Activated T-cell treated with anti-CD3 and anti-CD28 coated beads, Interleukin-2, amount 50 U/mL, for 72 hours (primary cell): ENCODE measurements around the gene SH3TC2. TPM values are rescaled to one million over a fixed set of nuclear protein-coding genes. Genes with fewer than 3 reads are reported as not detected.

Experiments
- ATAC-seq, 2 donors: fragments of 150-1000 bp; cut with Tn5 transposase; replicated peaks in 1 of 2; 2 replicates each; pipeline ENCODE4 v1.10.0; 2021; ENCODE audit warnings: moderate library complexity in 2 of 2, mild to moderate bottlenecking in 1 of 2
- DNase-seq, 2 donors: peaks; one replicate each; pipeline ENCODE4 v3.0.0; 2021 to 2022; ENCODE audit warnings: mixed read lengths in 1 of 2
- H3K27ac Mint-ChIP-seq: one replicate; pipeline ENCODE4 v1.8.0; 2022; ENCODE audit warnings: mild to moderate bottlenecking, moderate library complexity, mixed read lengths
- H3K27me3 Mint-ChIP-seq: one replicate; pipeline ENCODE4 v1.8.0; 2022; ENCODE audit warnings: low read depth, mixed read lengths
- H3K36me3 Mint-ChIP-seq, 2 donors: one replicate each; pipeline ENCODE4 v1.8.0; 2022; ENCODE audit warnings: mixed read lengths in 2 of 2, mild to moderate bottlenecking in 1 of 2; ENCODE audit not compliant: insufficient read depth in 2 of 2
- H3K4me1 Mint-ChIP-seq: one replicate; pipeline ENCODE4 v1.8.0; 2022; ENCODE audit warnings: low read depth, mixed read lengths
- H3K4me3 Mint-ChIP-seq, 2 donors: one replicate each; pipeline ENCODE4 v1.8.0; 2022; ENCODE audit warnings: mild to moderate bottlenecking in 2 of 2, mixed read lengths in 2 of 2, moderate library complexity in 2 of 2
- H3K9me3 Mint-ChIP-seq, 2 donors: one replicate each; pipeline ENCODE4 v1.8.0; 2022; ENCODE audit warnings: mixed read lengths in 2 of 2
- total RNA-seq, 2 donors: library from RNA; stranded (reverse); gene quantifications; one replicate each; pipeline ENCODE4 v1.2.3, GENCODE V29; 2022

SH3TC2 gene
- total RNA-seq, 2 donors from 2014 or later, result 0.24 TPM; not detected in 1

GRCh38 chr5:149049371-149049781 lies 13.5 kb downstream of the SH3TC2 start:
- Mint-ChIP-seq H3K9me3 (no peaks in the 10 kb centered on the region), H3K27me3 (no peaks in the 10 kb centered on the region), H3K36me3 (no peaks in the 10 kb centered on the region), H3K27ac (no peak overlapping the region), H3K4me1 (no peaks in the 10 kb centered on the region), H3K4me3 (no peak overlapping the region)
- ATAC-seq, result no peak
- no peak for DNase-seq

GRCh38 chr5:149048811-149049210 lies 14.1 kb downstream of the SH3TC2 start:
- DNase-seq (no peak), ATAC-seq (no peak)
- Mint-ChIP-seq H3K4me3 (no peak overlapping the region), H3K9me3 (no peaks in the 10 kb centered on the region), H3K27me3 (no peaks in the 10 kb centered on the region), H3K36me3 (no peaks in the 10 kb centered on the region), H3K4me1 (no peaks in the 10 kb centered on the region), H3K27ac (no peak overlapping the region)

GRCh38 chr5:149047462-149047861 lies 15.4 kb downstream of the SH3TC2 start:
- Mint-ChIP-seq H3K9me3 (no peaks in the 10 kb centered on the region), H3K4me1 (no peaks in the 10 kb centered on the region), H3K27ac (no peak overlapping the region), H3K4me3 (no peak overlapping the region), H3K27me3 (no peaks in the 10 kb centered on the region), H3K36me3 (no peaks in the 10 kb centered on the region)
- ATAC-seq (no peak), DNase-seq (no peak)

- ATAC-seq (no peak), DNase-seq (no peak)
- no peak overlapping the region for H3K4me3 Mint-ChIP-seq
- H3K27me3 Mint-ChIP-seq, result no peaks in the 10 kb centered on the region
- no peaks in the 10 kb centered on the region for H3K36me3 Mint-ChIP-seq
- H3K9me3 Mint-ChIP-seq, result no peaks in the 10 kb centered on the region
- H3K27ac Mint-ChIP-seq, result no peak overlapping the region
- no peaks in the 10 kb centered on the region for H3K4me1 Mint-ChIP-seq
These were observed 16.5 kb downstream of the SH3TC2 start for GRCh38 chr5:149046196-149046829.

GRCh38 chr5:149045089-149045460 lies 17.8 kb downstream of the SH3TC2 start:
- H3K4me3 Mint-ChIP-seq, result no peak overlapping the region
- no peaks in the 10 kb centered on the region for H3K36me3 Mint-ChIP-seq
- H3K4me1 Mint-ChIP-seq, result no peaks in the 10 kb centered on the region
- DNase-seq, result no peak
- no peak for ATAC-seq
- H3K9me3 Mint-ChIP-seq, result no peaks in the 10 kb centered on the region
- H3K27ac Mint-ChIP-seq, result no peak overlapping the region
- no peaks in the 10 kb centered on the region for H3K27me3 Mint-ChIP-seq

GRCh38 chr5:149044453-149045088 lies 18.3 kb downstream of the SH3TC2 start:
- H3K4me3 Mint-ChIP-seq, result no peak overlapping the region
- ATAC-seq (no peak), DNase-seq (no peak)
- no peaks in the 10 kb centered on the region for H3K9me3 Mint-ChIP-seq
- no peaks in the 10 kb centered on the region for H3K27me3 Mint-ChIP-seq
- peak overlapping the region; percentile 24 for H3K27ac Mint-ChIP-seq
- H3K36me3 Mint-ChIP-seq, result no peaks in the 10 kb centered on the region
- H3K4me1 Mint-ChIP-seq, result no peaks in the 10 kb centered on the region

GRCh38 chr5:149043641-149044040 lies 19.2 kb downstream of the SH3TC2 start:
- H3K27ac Mint-ChIP-seq, result no peak overlapping the region
- no peaks in the 10 kb centered on the region for H3K27me3 Mint-ChIP-seq
- H3K36me3 Mint-ChIP-seq, result no peaks in the 10 kb centered on the region
- ATAC-seq (no peak), DNase-seq (no peak)
- H3K4me3 Mint-ChIP-seq, result no peak overlapping the region
- H3K9me3 Mint-ChIP-seq, result no peaks in the 10 kb centered on the region
- H3K4me1 Mint-ChIP-seq, result no peaks in the 10 kb centered on the region

GRCh38 chr5:149042865-149043264 lies 20.0 kb downstream of the SH3TC2 start:
- Mint-ChIP-seq H3K9me3 (no peaks in the 10 kb centered on the region), H3K27ac (no peak overlapping the region), H3K27me3 (peaks cover 5% of the 10 kb centered on the region), H3K4me1 (peaks cover 4% of the 10 kb centered on the region), H3K4me3 (no peak overlapping the region), H3K36me3 (no peaks in the 10 kb centered on the region)
- DNase-seq, result no peak
- no peak for ATAC-seq

- ATAC-seq, result no peak
- no peaks in the 10 kb centered on the region for H3K36me3 Mint-ChIP-seq
- no peak for DNase-seq
- no peak overlapping the region for H3K27ac Mint-ChIP-seq
- no peaks in the 10 kb centered on the region for H3K9me3 Mint-ChIP-seq
- H3K4me1 Mint-ChIP-seq, result peaks cover 20% of the 10 kb centered on the region
- H3K27me3 Mint-ChIP-seq, result peaks cover 17% of the 10 kb centered on the region
- no peak overlapping the region for H3K4me3 Mint-ChIP-seq
These were observed 21.6 kb downstream of the SH3TC2 start for GRCh38 chr5:149041242-149041641.

- H3K9me3 Mint-ChIP-seq, result no peaks in the 10 kb centered on the region
- H3K27me3 Mint-ChIP-seq, result peaks cover 17% of the 10 kb centered on the region
- DNase-seq (no peak), ATAC-seq (no peak)
- H3K27ac Mint-ChIP-seq, result no peak overlapping the region
- no peak overlapping the region for H3K4me3 Mint-ChIP-seq
- no peaks in the 10 kb centered on the region for H3K36me3 Mint-ChIP-seq
- H3K4me1 Mint-ChIP-seq, result peaks cover 28% of the 10 kb centered on the region
These were observed 22.4 kb downstream of the SH3TC2 start for GRCh38 chr5:149040421-149040820.

- H3K4me3 Mint-ChIP-seq, result no peak overlapping the region
- DNase-seq, result no peak
- H3K27ac Mint-ChIP-seq, result no peak overlapping the region
- H3K4me1 Mint-ChIP-seq, result peaks cover 32% of the 10 kb centered on the region
- H3K9me3 Mint-ChIP-seq, result no peaks in the 10 kb centered on the region
- no peak for ATAC-seq
- H3K36me3 Mint-ChIP-seq, result no peaks in the 10 kb centered on the region
- H3K27me3 Mint-ChIP-seq, result peaks cover 17% of the 10 kb centered on the region
These were observed 23.4 kb downstream of the SH3TC2 start for GRCh38 chr5:149039506-149039905.

- ATAC-seq (no peak), DNase-seq (no peak)
- no peak overlapping the region for H3K27ac Mint-ChIP-seq
- H3K27me3 Mint-ChIP-seq, result peaks cover 17% of the 10 kb centered on the region
- no peaks in the 10 kb centered on the region for H3K9me3 Mint-ChIP-seq
- no peak overlapping the region for H3K4me3 Mint-ChIP-seq
- peaks cover 32% of the 10 kb centered on the region for H3K4me1 Mint-ChIP-seq
- H3K36me3 Mint-ChIP-seq, result no peaks in the 10 kb centered on the region
These were observed 24.4 kb downstream of the SH3TC2 start for GRCh38 chr5:149038336-149039080.

GRCh38 chr5:149037817-149038216 lies 25.0 kb downstream of the SH3TC2 start:
- Mint-ChIP-seq H3K9me3 (no peaks in the 10 kb centered on the region), H3K27me3 (peaks cover 17% of the 10 kb centered on the region), H3K4me3 (peak overlapping the region in 1 of 2 donors; percentile 35), H3K36me3 (no peaks in the 10 kb centered on the region), H3K27ac (no peak overlapping the region), H3K4me1 (peaks cover 32% of the 10 kb centered on the region)
- DNase-seq (peak in 1 of 2 donors; percentile 11), ATAC-seq (peak; percentile 22 to 57)
